OCI-LY1 (cell line): ENCODE results near the gene ADAMTS10.

Source experiments
- CTCF ChIP-seq: fragments of 200-600 bp; sonication (generic), shearing (Covaris generic); IDR thresholded peaks from 2 replicates; pipeline ENCODE4 v1.5.1; 2017; ENCODE audit warnings: mild to moderate bottlenecking, antibody characterized with exemption, low read length, moderate library complexity, mixed read lengths
- EZH2 ChIP-seq: fragments of 200-600 bp; sonication (generic), shearing (Covaris generic); IDR thresholded peaks from 2 replicates; pipeline ENCODE4 v1.8.0; 2017; ENCODE audit warnings: borderline replicate concordance, mixed run types, mild to moderate bottlenecking, antibody characterized with exemption, low read length, moderate library complexity, mixed read lengths

- no peak for TF ChIP-seq EZH2
- TF ChIP-seq CTCF, result no peak
These were observed 8.7 kb downstream of the ADAMTS10 start for GRCh38 chr19:8601796-8602195.
